ENCODE results near the gene LACTB. TPM values are rescaled to one million over a fixed set of nuclear protein-coding genes. Genes with fewer than 3 reads are reported as not detected.
A peak's percentile ranks its signal among the peaks of the same experiment; 100 is the strongest.

LACTB gene
- total and polyA plus RNA-seq, 2 of the 13 experiments (the other 11 are each of a cell fraction or from before 2014, with no cell fraction given) = 14.8 to 23.0 TPM

GRCh38 chr15:63157118-63157843 is 35.6 kb downstream of the LACTB start, which contains the start of gene RPS27L (continued):
- TF ChIP-seq ZNF142 (CRISPR knock-in tag; IDR thresholded peaks at IDR 0.05) (peak; percentile 75), ZFP36L1 (CRISPR knock-in tag; IDR thresholded peaks at IDR 0.05) (0 out of 2 replicates have a peak, but pooled peaks have one; percentile 9), SMAD3 (CRISPR knock-in tag; IDR thresholded peaks at IDR 0.05) (peak; percentile 44; the same call in 1 of the 2 replicates), ZNF281 (CRISPR knock-in tag; IDR thresholded peaks at IDR 0.05; ENCODE audit: borderline replicate concordance) (no peak; the same call in 1 of the 2 replicates), ZNF576 (CRISPR knock-in tag; IDR thresholded peaks at IDR 0.05) (no peak), KDM3A (CRISPR knock-in tag; IDR thresholded peaks at IDR 0.05; ENCODE audit: low read depth) (peak; percentile 48; the same call in 1 of the 2 replicates), PCBP1 (IDR thresholded peaks at IDR 0.05; ENCODE audit: borderline replicate concordance, low read depth, low read length) (no peak; the same call in 1 of the 2 replicates), GABPA (IDR thresholded peaks at IDR 0.05; ENCODE audit: low read depth, low read length) (peak; percentile 59), GABPA (CRISPR knock-in tag; IDR thresholded peaks at IDR 0.05; ENCODE audit: low read depth) (peak; percentile 89), ZBTB4 (CRISPR knock-in tag; IDR thresholded peaks at IDR 0.05; ENCODE audit: borderline replicate concordance) (peak; percentile 55; the same call in 1 of the 2 replicates), JUN (CRISPR knock-in tag; IDR thresholded peaks at IDR 0.05) (no peak), ZNF264 (CRISPR knock-in tag; IDR thresholded peaks at IDR 0.05) (peak; percentile 81), ONECUT2 (CRISPR knock-in tag; IDR thresholded peaks at IDR 0.05) (no peak), ISX (CRISPR knock-in tag; conservative IDR thresholded peaks at IDR 0.05) (0 out of 2 replicates have a peak, but pooled peaks have one; percentile 55)

Data from HepG2 (cell line).